Fibroblast of villous mesenchyme (primary cell): ENCODE measurements around the gene ERBB2. TPM values are rescaled to one million over a fixed set of nuclear protein-coding genes. Genes with fewer than 3 reads are reported as not detected.

ENCODE experiments used
- DNase-seq: peaks from one replicate; pipeline ENCODE4 v3.0.0-alpha.2; 2010; ENCODE audit warnings: low read depth
- H3K4me3 ChIP-seq: 2 replicates; pipeline ENCODE4 v1.5.1; 2011; ENCODE audit warnings: low read depth, mild to moderate bottlenecking, low read length
- CTCF ChIP-seq: IDR thresholded peaks from 2 replicates; pipeline ENCODE4 v1.5.1; 2012; ENCODE audit warnings: low read depth, mild to moderate bottlenecking, low read length; ENCODE audit not compliant: insufficient read depth
- total RNA-seq: library from RNA; depleted of rRNA; stranded (reverse); fragments of >200 nt; gene quantifications from 2 replicates; pipeline ENCODE4 v1.2.3, GENCODE V29; 2012

ERBB2 gene
- total RNA-seq, 1 donor: 47.1 TPM

GRCh38 chr17:39674702-39675389 is 25.0 kb upstream of the ERBB2 start:
- DNase-seq: no peak
- TF ChIP-seq CTCF: no peak

GRCh38 chr17:39675390-39676082 is 24.3 kb upstream of the ERBB2 start:
- no peak for DNase-seq
- no peak for TF ChIP-seq CTCF
- no peak overlapping the region for H3K4me3 ChIP-seq

More at GRCh38 chr17:39674702-39675389, 25.0 kb upstream of the ERBB2 start:
- H3K4me3 ChIP-seq: no peak overlapping the region

GRCh38 chr17:39676198-39676819 is 23.6 kb upstream of the ERBB2 start:
- DNase-seq: no peak

GRCh38 chr17:39677072-39677471 is 22.8 kb upstream of the ERBB2 start:
- TF ChIP-seq CTCF: no peak
- no peak for DNase-seq
- no peak overlapping the region for H3K4me3 ChIP-seq

More at GRCh38 chr17:39676198-39676819, 23.6 kb upstream of the ERBB2 start:
- no peak for TF ChIP-seq CTCF
- H3K4me3 ChIP-seq: no peak overlapping the region

GRCh38 chr17:39677542-39678339 is 22.1 kb upstream of the ERBB2 start:
- TF ChIP-seq CTCF: no peak
- no peak overlapping the region for H3K4me3 ChIP-seq
- no peak for DNase-seq

GRCh38 chr17:39678340-39679116 is 21.3 kb upstream of the ERBB2 start:
- TF ChIP-seq CTCF: no peak
- no peak for DNase-seq
- no peak overlapping the region for H3K4me3 ChIP-seq
